ENCODE measurements around the gene DDC.

Gene DDC

DNA sequence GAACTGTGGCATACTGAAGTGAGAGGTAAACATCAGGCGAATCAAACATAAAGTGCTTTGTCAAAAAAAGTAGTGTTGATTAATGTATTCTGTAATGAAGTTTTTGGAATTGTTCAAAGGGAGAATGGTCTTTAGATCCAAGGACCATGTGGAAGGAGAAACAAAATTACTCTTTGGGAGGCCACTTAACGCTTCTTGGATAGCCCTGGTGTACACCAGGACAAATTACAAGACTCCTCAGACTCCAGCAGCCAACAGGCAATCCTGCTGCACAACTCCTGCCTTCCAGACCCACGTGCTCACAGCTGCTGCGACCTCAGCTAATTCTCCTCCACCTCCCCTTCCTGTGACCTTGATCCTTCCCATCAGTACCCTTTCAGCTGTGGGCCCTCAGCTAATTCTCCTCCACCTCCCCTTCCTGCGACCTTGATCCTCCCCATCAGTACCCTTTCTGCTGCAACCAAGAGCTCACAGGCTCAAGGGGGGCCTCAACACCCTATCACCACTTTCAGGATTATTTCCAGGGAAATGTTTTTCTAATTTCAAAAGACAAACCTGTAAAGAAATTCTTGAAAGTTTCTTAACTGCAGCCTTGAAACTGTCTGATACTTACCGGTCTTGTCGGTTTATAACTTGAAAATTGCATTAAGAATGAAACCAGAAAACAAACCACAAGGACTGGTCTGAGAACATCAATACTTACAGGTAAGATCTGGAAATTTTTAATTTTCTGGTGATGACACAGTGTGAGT is 29.7 kb upstream of the DDC start:
- H3K4me2 ChIP-seq (ENCODE audit: low read depth, low read length, poor library complexity, severe bottlenecking), result no peak overlapping the region

DNA sequence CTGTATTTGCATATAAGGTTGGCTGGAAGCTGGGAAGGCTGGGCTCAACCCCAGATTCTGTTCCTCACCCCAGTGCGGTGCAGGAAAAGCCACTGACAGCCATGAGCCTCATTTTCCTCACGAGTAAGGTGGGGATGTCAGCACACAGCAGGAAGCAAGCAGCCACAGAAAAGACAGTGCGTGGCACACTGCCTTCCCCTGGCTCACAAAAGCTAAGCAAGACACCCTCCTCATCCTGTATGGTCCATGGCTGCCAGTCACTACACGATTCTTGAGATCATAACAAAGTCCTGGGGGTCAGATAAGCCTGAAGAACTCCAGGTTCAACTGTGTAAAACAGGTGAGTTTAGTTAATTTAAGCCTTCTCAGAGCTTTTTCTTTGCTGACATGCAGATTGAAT is 28.9 kb upstream of the DDC start:
- Histone ChIP-seq H3F3A (ENCODE audit: insufficient read depth) (no peaks in the 10 kb centered on the region), H3K36me3 (ENCODE audit: low read length) (no peaks in the 10 kb centered on the region), H2AFZ (ENCODE audit: low read depth, low read length, severe bottlenecking) (no peak overlapping the region), H3K4me3 (ENCODE audit: insufficient read depth, low read length, poor library complexity, severe bottlenecking) (no peak overlapping the region), H4K20me1 (ENCODE audit: low read depth, low read length) (no peaks in the 10 kb centered on the region), H3K27ac (ENCODE audit: low read depth, low read length) (no peak overlapping the region), H3K79me2 (ENCODE audit: insufficient read depth, low read length) (no peaks in the 10 kb centered on the region), H3K4me2 (ENCODE audit: low read depth, low read length, poor library complexity, severe bottlenecking) (no peak overlapping the region), H3K9me3 (ENCODE audit: insufficient read depth, low read length) (no peaks in the 10 kb centered on the region), H3K27me3 (ENCODE audit: low read length) (peaks cover 4% of the 10 kb centered on the region; the same call in 1 of the 2 replicates), H3K9me2 (replicated peaks; ENCODE audit: insufficient read depth, low read length) (no peaks in the 10 kb centered on the region), H3K9ac (ENCODE audit: low read length) (no peak overlapping the region)
- no peak for TF ChIP-seq EZH2phosphoT487 (conservative IDR thresholded peaks at IDR 0.05; ENCODE audit: low read length)
- TF ChIP-seq, protein P1, sequence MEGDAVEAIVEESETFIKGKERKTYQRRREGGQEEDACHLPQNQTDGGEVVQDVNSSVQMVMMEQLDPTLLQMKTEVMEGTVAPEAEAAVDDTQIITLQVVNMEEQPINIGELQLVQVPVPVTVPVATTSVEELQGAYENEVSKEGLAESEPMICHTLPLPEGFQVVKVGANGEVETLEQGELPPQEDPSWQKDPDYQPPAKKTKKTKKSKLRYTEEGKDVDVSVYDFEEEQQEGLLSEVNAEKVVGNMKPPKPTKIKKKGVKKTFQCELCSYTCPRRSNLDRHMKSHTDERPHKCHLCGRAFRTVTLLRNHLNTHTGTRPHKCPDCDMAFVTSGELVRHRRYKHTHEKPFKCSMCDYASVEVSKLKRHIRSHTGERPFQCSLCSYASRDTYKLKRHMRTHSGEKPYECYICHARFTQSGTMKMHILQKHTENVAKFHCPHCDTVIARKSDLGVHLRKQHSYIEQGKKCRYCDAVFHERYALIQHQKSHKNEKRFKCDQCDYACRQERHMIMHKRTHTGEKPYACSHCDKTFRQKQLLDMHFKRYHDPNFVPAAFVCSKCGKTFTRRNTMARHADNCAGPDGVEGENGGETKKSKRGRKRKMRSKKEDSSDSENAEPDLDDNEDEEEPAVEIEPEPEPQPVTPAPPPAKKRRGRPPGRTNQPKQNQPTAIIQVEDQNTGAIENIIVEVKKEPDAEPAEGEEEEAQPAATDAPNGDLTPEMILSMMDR (IDR thresholded peaks at IDR 0.05; ENCODE audit: insufficient read depth, low read length, poor library complexity, severe bottlenecking), result no peak

More for the DNA sequence above, 29.7 kb upstream of the DDC start:
- H3K27ac ChIP-seq (ENCODE audit: low read depth, low read length), result no peak overlapping the region
- H3K27me3 ChIP-seq (ENCODE audit: low read length), result peaks cover 4% of the 10 kb centered on the region; the same call in 1 of the 2 replicates
- H3F3A ChIP-seq (ENCODE audit: insufficient read depth), result no peaks in the 10 kb centered on the region
- no peaks in the 10 kb centered on the region for H3K9me3 ChIP-seq (ENCODE audit: insufficient read depth, low read length)
- H4K20me1 ChIP-seq (ENCODE audit: low read depth, low read length), result no peaks in the 10 kb centered on the region
- H3K9ac ChIP-seq (ENCODE audit: low read length), result no peak overlapping the region
- no peaks in the 10 kb centered on the region for H3K79me2 ChIP-seq (ENCODE audit: insufficient read depth, low read length)
- H3K36me3 ChIP-seq (ENCODE audit: low read length), result no peaks in the 10 kb centered on the region
- TF ChIP-seq, protein P1 (IDR thresholded peaks at IDR 0.05; ENCODE audit: insufficient read depth, low read length, poor library complexity, severe bottlenecking), result no peak
- no peak for TF ChIP-seq EZH2phosphoT487 (conservative IDR thresholded peaks at IDR 0.05; ENCODE audit: low read length)
- no peaks in the 10 kb centered on the region for H3K9me2 ChIP-seq (replicated peaks; ENCODE audit: insufficient read depth, low read length)
- H2AFZ ChIP-seq (ENCODE audit: low read depth, low read length, severe bottlenecking), result no peak overlapping the region
- no peak overlapping the region for H3K4me3 ChIP-seq (ENCODE audit: insufficient read depth, low read length, poor library complexity, severe bottlenecking)

DNA sequence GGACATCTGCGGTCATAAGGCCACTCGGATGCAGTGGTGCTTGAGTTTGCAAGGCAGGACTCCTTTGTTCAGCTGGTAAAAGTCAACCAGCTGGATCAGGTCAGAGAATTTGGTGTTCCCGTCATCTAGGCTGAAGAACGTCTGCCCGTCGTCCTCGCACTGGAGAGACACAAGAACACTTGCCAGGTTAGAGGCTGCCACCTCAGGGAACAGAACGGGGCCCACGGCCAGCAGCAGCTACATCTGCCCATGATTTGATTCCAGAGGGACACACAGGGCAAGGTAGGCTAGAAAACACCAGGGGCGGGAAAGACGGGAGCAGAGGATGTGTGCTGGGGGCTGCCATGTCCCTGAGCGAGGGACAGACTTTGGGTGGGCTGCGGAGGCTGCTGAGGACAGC is 27.7 kb upstream of the DDC start:
- Histone ChIP-seq H3F3A (ENCODE audit: insufficient read depth) (no peaks in the 10 kb centered on the region), H4K20me1 (ENCODE audit: low read depth, low read length) (no peaks in the 10 kb centered on the region), H2AFZ (ENCODE audit: low read depth, low read length, severe bottlenecking) (no peak overlapping the region), H3K9ac (ENCODE audit: low read length) (no peak overlapping the region), H3K36me3 (ENCODE audit: low read length) (no peaks in the 10 kb centered on the region), H3K79me2 (ENCODE audit: insufficient read depth, low read length) (no peaks in the 10 kb centered on the region), H3K27me3 (ENCODE audit: low read length) (peaks cover 4% of the 10 kb centered on the region; the same call in 1 of the 2 replicates), H3K27ac (ENCODE audit: low read depth, low read length) (no peak overlapping the region), H3K4me3 (ENCODE audit: insufficient read depth, low read length, poor library complexity, severe bottlenecking) (no peak overlapping the region), H3K4me2 (ENCODE audit: low read depth, low read length, poor library complexity, severe bottlenecking) (no peak overlapping the region), H3K9me2 (replicated peaks; ENCODE audit: insufficient read depth, low read length) (no peaks in the 10 kb centered on the region), H3K9me3 (ENCODE audit: insufficient read depth, low read length) (no peaks in the 10 kb centered on the region)
- TF ChIP-seq, protein P1 (IDR thresholded peaks at IDR 0.05; ENCODE audit: insufficient read depth, low read length, poor library complexity, severe bottlenecking), result no peak
- no peak for TF ChIP-seq EZH2phosphoT487 (conservative IDR thresholded peaks at IDR 0.05; ENCODE audit: low read length)
